ENCODE data around the gene TMEM175. TPM values are rescaled to one million over a fixed set of nuclear protein-coding genes. Genes with fewer than 3 reads are reported as not detected.

TMEM175 gene
- total and polyA plus RNA-seq, 9 of the 15 experiments (the other 6 are each of a cell fraction or from before 2014, with no cell fraction given) = 0.13 to 30.9 (median 9.4) TPM

GRCh38 chr4:965048-965765 is 32.9 kb downstream of the TMEM175 start (continued):
- no peak for TF ChIP-seq CHD7 (IDR thresholded peaks at IDR 0.05; ENCODE audit: low read depth, low read length)

All from K562 (cell line).